Mucosa of rectum (tissue), 2 donors: ENCODE data around the gene HOXD10.

ENCODE experiments used
- H3K27ac ChIP-seq, 2 donors: one replicate each; pipeline ENCODE4 v1.7.0; 2013; ENCODE audit warnings: inconsistent platforms in 2 of 2, low read depth in 2 of 2, low read length in 2 of 2
- H3K27me3 ChIP-seq, 2 donors: one replicate each; pipeline ENCODE4 v1.7.0; 2013; ENCODE audit warnings: low read length in 2 of 2; ENCODE audit not compliant: control insufficient read depth in 2 of 2, insufficient read depth in 2 of 2
- H3K36me3 ChIP-seq, 2 donors: one replicate each; pipeline ENCODE4 v1.7.0; 2013; ENCODE audit warnings: low read length in 2 of 2; ENCODE audit not compliant: control insufficient read depth in 2 of 2, insufficient read depth in 2 of 2
- H3K4me1 ChIP-seq, 2 donors: one replicate each; pipeline ENCODE4 v1.7.0; 2013; ENCODE audit warnings: low read length in 2 of 2, mild to moderate bottlenecking in 1 of 2; ENCODE audit not compliant: control insufficient read depth in 2 of 2, insufficient read depth in 2 of 2
- H3K4me3 ChIP-seq, 2 donors: one replicate each; pipeline ENCODE4 v1.7.0; 2013; ENCODE audit warnings: low read length in 2 of 2
- H3K9ac ChIP-seq, 2 donors: one replicate each; pipeline ENCODE4 v1.7.0; 2013; ENCODE audit warnings: low read length in 2 of 2, low read depth in 1 of 2, mild to moderate bottlenecking in 1 of 2
- H3K9me3 ChIP-seq, 2 donors: one replicate each; pipeline ENCODE4 v1.7.0; 2013; ENCODE audit warnings: low read length in 2 of 2; ENCODE audit not compliant: control insufficient read depth in 2 of 2
- donor health status: healthy.
- donor health status: Normal muscosa, but diverticular disease.

HOXD10 gene

DNA sequence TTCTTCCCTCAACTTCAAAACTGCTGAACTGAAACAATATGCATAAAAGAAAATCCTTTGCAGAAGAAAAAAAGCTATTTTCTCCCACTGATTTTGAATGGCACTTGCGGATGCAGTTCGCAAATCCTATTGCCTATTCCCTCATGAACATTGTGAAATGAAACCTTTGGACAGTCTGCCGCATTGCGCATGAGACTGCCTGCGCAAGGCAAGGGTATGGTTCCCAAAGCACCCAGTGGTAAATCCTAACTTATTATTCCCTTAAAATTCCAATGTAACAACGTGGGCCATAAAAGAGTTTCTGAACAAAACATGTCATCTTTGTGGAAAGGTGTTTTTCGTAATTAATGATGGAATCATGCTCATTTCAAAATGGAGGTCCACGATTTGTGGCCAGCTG is 21.3 kb downstream of the HOXD10 start:
- H3K9ac ChIP-seq = no peak overlapping the region
- no peaks in the 10 kb centered on the region for H3K9me3 ChIP-seq
- H3K36me3 ChIP-seq = no peaks in the 10 kb centered on the region
- H3K27me3 ChIP-seq = peaks cover 4 to 10% of the 10 kb centered on the region in 2 donors
- H3K27ac ChIP-seq = no peak overlapping the region
- peak overlapping the region in 1 of 2 donors; percentile 8 for H3K4me3 ChIP-seq
- H3K4me1 ChIP-seq = peaks cover 18 to 21% of the 10 kb centered on the region in 2 donors

DNA sequence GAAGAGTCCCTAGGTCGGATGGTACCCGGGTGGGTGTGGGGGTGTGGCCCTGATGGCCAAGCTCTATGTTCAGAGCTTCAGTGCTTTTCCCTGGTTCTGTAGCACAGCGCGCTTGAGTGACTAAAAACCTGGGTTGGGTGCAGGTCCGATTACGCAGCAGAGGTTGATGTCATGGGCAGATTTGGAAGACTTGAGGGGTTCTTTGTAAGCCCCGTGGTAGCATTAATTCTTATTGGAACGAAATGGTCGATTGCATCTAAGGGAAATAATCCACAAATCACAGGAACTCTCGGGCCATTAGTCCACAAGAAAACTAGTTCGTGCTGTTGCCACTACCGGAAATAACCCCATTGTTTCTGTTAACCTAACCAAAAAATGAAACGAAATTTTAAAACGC is 21.9 kb downstream of the HOXD10 start:
- Histone ChIP-seq H3K36me3 (no peaks in the 10 kb centered on the region), H3K4me3 (peak overlapping the region in 1 of 2 donors; percentile 41), H3K27me3 (peaks cover 3 to 10% of the 10 kb centered on the region in 2 donors), H3K9me3 (no peaks in the 10 kb centered on the region), H3K27ac (peak overlapping the region; percentile 2 to 61), H3K9ac (no peak overlapping the region), H3K4me1 (peaks cover 23 to 27% of the 10 kb centered on the region in 2 donors)

DNA sequence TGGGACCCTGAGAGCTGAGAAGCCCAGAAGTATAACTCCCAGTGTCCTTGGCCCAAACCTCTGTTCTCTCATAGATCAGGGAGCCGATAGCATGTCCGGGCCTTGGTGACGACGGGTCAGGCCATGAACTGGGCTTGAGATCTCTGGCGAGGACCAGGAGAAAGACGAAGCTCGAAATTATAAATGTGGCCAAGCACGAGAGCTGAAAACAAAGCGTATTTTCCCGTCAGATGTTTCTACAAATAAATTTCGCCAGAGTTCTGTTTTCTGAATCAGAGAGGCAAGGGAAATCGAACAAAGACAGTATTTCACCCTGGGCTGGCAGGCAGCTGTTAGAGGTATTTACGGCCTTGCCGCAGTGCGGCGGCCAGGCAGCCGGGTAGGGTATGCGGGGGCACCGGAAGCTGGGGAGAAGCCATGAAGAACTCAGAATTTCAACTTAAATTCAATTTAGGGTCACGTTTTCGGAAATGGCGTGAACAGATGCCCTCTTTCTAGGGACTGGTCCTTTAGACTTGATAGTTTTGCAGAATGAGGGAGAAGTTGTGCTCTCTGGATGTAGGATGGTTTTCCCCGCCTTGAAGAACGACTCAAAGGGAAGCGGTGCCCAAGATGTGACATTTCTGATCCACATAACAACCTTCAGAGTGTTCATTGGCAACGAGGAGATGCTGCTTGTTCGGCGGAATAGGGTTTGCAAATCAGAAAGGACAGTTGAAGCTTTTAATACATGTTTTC is 22.5 kb downstream of the HOXD10 start:
- Histone ChIP-seq H3K4me1 (peaks cover 23 to 27% of the 10 kb centered on the region in 2 donors), H3K36me3 (no peaks in the 10 kb centered on the region), H3K27ac (peak overlapping the region; percentile 16 to 61), H3K9ac (peak overlapping the region in 1 of 2 donors; percentile 32), H3K4me3 (peak overlapping the region in 1 of 2 donors; percentile 41), H3K9me3 (no peaks in the 10 kb centered on the region), H3K27me3 (peaks cover 3 to 10% of the 10 kb centered on the region in 2 donors)

DNA sequence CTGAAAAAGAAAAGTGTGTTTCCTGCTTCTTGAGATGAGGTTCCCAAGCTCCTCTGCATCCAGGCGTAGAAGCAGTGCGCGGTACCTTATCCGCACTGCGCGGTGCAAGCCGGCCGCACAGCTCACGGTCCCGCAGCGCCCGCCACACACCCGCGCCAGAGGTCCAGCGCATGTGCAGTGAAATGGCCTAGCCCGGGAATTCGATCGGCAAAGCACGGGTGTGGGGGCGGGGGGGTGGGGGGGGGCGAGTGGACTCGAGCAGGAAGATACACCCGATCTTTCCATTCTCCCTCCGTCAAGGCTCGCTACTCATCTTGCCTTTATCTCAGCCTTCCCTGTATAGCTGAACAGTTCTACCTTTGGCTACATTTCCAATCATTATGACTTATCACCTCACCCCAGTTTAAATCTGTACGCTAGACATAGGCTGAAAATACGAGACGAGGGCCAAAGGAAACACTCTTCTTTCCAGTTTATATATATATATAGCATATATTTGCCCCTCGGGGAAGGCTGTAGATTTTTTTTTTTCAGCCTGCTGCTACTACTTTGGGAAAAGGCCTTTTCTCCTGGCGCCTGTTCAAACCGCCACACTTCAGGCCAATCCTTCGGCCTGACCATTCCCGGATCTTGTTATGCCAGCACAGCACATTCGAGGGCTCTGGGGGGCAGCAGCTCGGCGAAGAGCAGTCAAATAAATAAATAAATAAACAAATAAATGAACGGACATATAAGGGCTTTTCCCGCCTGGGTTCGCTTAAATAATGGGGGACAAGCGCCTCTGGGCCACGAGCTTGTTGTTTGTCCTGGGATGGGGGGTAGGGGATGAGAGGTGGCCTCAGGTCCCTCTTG is 23.3 kb downstream of the HOXD10 start:
- Histone ChIP-seq H3K27me3 (peaks cover 3 to 10% of the 10 kb centered on the region in 2 donors), H3K36me3 (no peaks in the 10 kb centered on the region), H3K4me3 (peak overlapping the region in 1 of 2 donors; percentile 76), H3K4me1 (peaks cover 26 to 28% of the 10 kb centered on the region in 2 donors), H3K9me3 (no peaks in the 10 kb centered on the region), H3K27ac (peak overlapping the region in 1 of 2 donors; percentile 61), H3K9ac (peak overlapping the region in 1 of 2 donors; percentile 72)

DNA sequence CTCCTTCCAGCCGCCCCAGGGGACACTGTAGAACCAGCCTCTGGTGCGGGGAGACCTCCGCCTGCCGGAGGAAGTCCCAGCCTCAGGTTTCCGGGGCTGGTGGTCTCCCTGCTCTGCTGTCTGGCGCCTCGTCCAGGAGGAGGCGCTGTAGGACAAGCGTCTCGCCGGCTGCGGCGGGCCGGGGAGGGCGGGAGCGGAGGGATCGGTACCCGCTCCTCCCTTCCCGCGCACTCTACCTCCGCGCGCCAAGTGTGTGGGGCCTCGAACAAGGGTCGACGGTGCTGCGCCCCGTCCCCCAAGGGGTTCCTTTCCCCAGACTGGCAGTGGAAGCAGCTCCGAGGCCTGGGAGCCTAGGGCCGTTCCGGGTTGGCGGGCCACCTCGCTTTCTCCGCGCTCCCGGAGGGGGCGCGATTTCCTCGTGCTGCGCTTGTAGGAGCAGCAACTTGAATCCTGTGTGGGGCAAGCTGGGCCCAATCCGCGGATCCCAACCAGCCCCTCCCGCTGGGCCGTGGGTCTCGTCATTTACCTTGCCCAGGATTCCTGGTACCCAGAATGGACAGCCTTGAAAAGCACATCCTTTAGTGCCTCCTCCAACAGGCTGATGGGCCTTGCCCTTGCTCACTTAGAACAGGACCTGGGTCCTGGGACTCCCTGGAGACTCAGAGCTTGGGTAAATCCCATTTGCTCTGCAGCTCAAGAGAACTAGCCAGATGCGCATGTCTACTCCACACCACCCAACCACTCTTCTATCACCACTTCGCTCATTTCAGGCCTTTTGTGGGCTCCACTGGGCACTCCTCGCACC is 24.1 kb downstream of the HOXD10 start:
- peak overlapping the region; percentile 26 to 56 for H3K27ac ChIP-seq
- no peaks in the 10 kb centered on the region for H3K9me3 ChIP-seq
- peaks cover 3 to 8% of the 10 kb centered on the region in 2 donors for H3K27me3 ChIP-seq
- peak overlapping the region; percentile 76 to 78 for H3K4me3 ChIP-seq
- no peaks in the 10 kb centered on the region for H3K36me3 ChIP-seq
- H3K9ac ChIP-seq = peak overlapping the region; percentile 56 to 72
- H3K4me1 ChIP-seq = peaks cover 26 to 34% of the 10 kb centered on the region in 2 donors

DNA sequence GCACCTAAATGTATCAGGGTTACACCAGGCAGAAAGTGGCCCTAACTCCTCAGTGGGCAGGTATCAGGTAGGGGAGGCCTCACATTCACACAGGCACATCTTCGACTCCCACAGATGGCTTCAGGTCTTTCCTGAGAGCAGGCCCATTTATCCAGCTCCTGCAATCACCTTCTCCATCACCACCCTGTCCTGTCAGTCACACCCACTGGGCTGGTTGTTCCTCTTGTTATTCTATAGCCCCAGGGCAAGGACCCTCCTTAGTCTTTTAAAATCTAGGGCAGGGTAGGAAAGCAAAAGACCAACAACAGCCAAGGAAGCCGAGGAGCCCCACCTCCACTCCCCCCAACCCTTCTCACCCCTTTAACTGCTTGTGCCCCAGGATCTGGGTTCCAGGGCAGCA is 25.7 kb downstream of the HOXD10 start:
- H3K27ac ChIP-seq = no peak overlapping the region
- H3K4me1 ChIP-seq = peaks cover 25 to 37% of the 10 kb centered on the region in 2 donors
- H3K9me3 ChIP-seq = no peaks in the 10 kb centered on the region
- H3K36me3 ChIP-seq = no peaks in the 10 kb centered on the region
- no peak overlapping the region for H3K4me3 ChIP-seq
- H3K27me3 ChIP-seq = peaks cover 3 to 5% of the 10 kb centered on the region in 2 donors
- H3K9ac ChIP-seq = no peak overlapping the region

DNA sequence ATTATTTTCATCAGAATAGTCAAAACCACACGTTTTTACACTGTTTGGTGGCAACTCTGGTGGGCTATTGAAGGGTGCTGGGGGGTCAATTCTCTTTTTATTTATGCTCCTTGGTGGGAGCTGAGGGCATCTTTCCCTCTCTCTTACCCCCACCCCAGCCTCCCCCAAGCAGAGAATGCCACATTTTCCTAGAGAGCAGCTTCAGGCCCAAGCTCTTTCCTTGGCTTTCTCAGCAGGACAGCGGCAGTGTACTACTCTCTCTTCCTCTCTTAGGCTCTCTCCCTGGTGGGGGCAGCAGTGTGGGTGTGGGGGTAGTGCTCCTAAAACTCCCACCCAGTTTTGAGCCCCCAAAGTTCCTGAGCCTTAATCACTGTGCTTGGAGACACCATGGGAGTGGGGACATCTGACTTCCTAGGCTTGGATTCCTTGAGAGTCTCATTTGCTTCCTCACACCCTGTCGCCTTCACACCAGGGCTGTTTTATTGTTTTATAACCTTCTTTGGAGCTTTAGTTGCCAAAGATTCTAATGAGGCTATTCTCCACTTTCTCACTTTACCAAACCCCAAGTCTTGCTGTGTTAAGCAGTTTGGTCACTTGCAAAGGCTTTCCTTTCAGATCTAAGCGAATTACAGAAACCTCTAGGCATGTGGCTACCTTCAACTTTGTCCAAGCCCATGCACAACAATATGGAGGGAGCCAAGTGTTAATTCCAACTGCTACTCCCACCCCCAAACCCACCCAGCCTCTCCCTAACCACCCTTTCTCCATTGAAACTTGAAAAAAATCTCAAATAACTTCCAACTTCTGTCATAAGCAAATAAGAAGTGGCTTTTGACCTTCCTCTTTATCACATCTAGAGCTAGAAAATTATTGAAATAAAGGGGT is 28.7 kb downstream of the HOXD10 start:
- Histone ChIP-seq H3K27me3 (peaks cover 0 to 2% of the 10 kb centered on the region in 2 donors), H3K27ac (no peak overlapping the region), H3K36me3 (no peaks in the 10 kb centered on the region)

DNA sequence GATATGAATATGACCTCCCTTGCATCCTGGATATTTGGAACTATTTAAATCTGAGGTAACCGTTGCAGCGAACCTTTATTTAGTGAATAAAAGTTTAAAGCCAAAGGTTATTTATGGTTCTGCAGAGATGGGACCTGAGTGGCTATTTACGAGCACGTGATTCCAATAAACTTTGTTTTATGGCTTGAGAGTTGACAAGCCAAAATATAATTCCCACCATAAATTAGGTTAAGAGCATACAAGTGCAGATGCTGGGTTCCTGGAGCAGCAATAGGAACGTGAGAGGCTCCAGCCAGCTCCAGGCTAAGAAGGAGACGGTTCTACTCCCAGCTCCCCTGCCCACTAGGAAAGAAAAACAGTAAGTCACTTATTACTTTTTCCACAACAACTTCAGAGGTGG is 29.5 kb downstream of the HOXD10 start:
- H3K36me3 ChIP-seq = peaks cover 0 to 3% of the 10 kb centered on the region in 2 donors
- H3K27me3 ChIP-seq = peaks cover 0 to 2% of the 10 kb centered on the region in 2 donors
- peaks cover 17 to 28% of the 10 kb centered on the region in 2 donors for H3K4me1 ChIP-seq
- no peak overlapping the region for H3K27ac ChIP-seq
- no peak overlapping the region for H3K9ac ChIP-seq
- H3K9me3 ChIP-seq = no peaks in the 10 kb centered on the region
- H3K4me3 ChIP-seq = peak overlapping the region in 1 of 2 donors; percentile 9

More for the DNA sequence above, 28.7 kb downstream of the HOXD10 start:
- no peak overlapping the region for H3K9ac ChIP-seq
- H3K4me3 ChIP-seq = peak overlapping the region in 1 of 2 donors; percentile 9
- H3K4me1 ChIP-seq = peaks cover 23 to 33% of the 10 kb centered on the region in 2 donors
- H3K9me3 ChIP-seq = no peaks in the 10 kb centered on the region

DNA sequence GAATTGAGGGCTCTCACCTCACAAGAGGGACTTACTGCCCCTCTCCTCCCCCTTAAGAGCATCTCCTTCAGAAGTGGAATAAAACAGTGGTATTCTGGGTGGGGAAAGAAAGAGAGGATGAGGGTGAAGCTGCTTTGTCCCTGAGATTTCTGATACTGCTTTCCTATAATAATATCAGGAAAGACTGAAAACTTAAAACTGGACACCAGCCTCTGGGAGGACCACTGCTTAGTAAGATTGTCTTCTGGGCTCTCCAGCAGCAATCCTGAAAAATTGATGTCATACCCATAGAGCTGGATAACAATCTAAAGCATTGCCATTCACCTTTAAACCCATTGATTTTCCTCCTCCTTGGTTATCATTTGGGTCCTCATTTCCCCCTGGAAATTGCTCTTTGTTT is 30.1 kb downstream of the HOXD10 start:
- Histone ChIP-seq H3K27ac (no peak overlapping the region), H3K9ac (no peak overlapping the region), H3K36me3 (peaks cover 0 to 3% of the 10 kb centered on the region in 2 donors), H3K9me3 (no peaks in the 10 kb centered on the region), H3K4me3 (peak overlapping the region in 1 of 2 donors; percentile 9), H3K27me3 (peaks cover 0 to 2% of the 10 kb centered on the region in 2 donors), H3K4me1 (peaks cover 17 to 28% of the 10 kb centered on the region in 2 donors)
